HEK293T (cell line): ENCODE measurements around the gene ZNF441.

Experiments used
- BHLHE40 ChIP-seq: fragments of 450-650 bp; IDR thresholded peaks from 2 replicates; pipeline ENCODE4 v1.6.1; 2016; ENCODE audit warnings: mild to moderate bottlenecking, moderate library complexity, borderline replicate concordance
- CTBP1 ChIP-seq: fragments of 450-650 bp; IDR thresholded peaks from 2 replicates; pipeline ENCODE4 v1.6.1; 2016; ENCODE audit warnings: borderline replicate concordance
- ELF4 ChIP-seq: fragments of 450-650 bp; IDR thresholded peaks from 2 replicates; pipeline ENCODE4 v1.6.1; 2017; ENCODE audit warnings: antibody characterized with exemption
- FOXK2 ChIP-seq: fragments of 450-650 bp; IDR thresholded peaks from 2 replicates; pipeline ENCODE4 v1.6.1; 2016; ENCODE audit warnings: mild to moderate bottlenecking
- FOXM1 ChIP-seq: fragments of 450-650 bp; IDR thresholded peaks from 2 replicates; pipeline ENCODE4 v1.6.1; 2017; ENCODE audit warnings: mild to moderate bottlenecking, borderline replicate concordance
- HDGF ChIP-seq: fragments of 450-650 bp; IDR thresholded peaks from 2 replicates; pipeline ENCODE4 v1.6.1; 2017; ENCODE audit warnings: antibody characterized with exemption, borderline replicate concordance
- L3MBTL2 ChIP-seq: fragments of 450-650 bp; conservative IDR thresholded peaks from 2 replicates; pipeline ENCODE4 v1.6.1; 2016; ENCODE audit warnings: mild to moderate bottlenecking
- PKNOX1 ChIP-seq: fragments of 450-650 bp; IDR thresholded peaks from 2 replicates; pipeline ENCODE4 v1.6.1; 2016
- SP1 ChIP-seq: fragments of 450-650 bp; IDR thresholded peaks from 2 replicates; pipeline ENCODE4 v1.6.1; 2017
- SUZ12 ChIP-seq: fragments of 450-650 bp; IDR thresholded peaks from 2 replicates; pipeline ENCODE4 v1.6.1; 2016; ENCODE audit warnings: mild to moderate bottlenecking
- ZNF384 ChIP-seq: fragments of 450-650 bp; IDR thresholded peaks from 2 replicates; pipeline ENCODE4 v1.6.1; 2016

- TF ChIP-seq BHLHE40 (no peak), SP1 (no peak), PKNOX1 (no peak), L3MBTL2 (no peak), FOXM1 (no peak), ELF4 (no peak), HDGF (no peak), SUZ12 (no peak), FOXK2 (no peak), ZNF384 (no peak), CTBP1 (no peak)
These were observed 31.9 kb downstream of the ZNF441 start, which contains the start of gene ZNF491 for GRCh38 chr19:11798391-11799330.
